Activated CD8-positive, alpha-beta memory T cell treated with anti-CD3 and anti-CD28 coated beads, Interleukin-2, amount 50 U/mL, for 1 hour (primary cell): ENCODE data around the gene EXOC6B.
"Not testable (repeated sequence)": the region's sequence is repeated elsewhere in the genome, so short reads cannot be mapped to it uniquely, and the experiment has no call there.

Experiments used
- DNase-seq: peaks from one replicate; pipeline ENCODE4 v3.0.0-alpha.2; 2020; ENCODE audit errors: extremely low read depth

The EXOC6B gene

DNA sequence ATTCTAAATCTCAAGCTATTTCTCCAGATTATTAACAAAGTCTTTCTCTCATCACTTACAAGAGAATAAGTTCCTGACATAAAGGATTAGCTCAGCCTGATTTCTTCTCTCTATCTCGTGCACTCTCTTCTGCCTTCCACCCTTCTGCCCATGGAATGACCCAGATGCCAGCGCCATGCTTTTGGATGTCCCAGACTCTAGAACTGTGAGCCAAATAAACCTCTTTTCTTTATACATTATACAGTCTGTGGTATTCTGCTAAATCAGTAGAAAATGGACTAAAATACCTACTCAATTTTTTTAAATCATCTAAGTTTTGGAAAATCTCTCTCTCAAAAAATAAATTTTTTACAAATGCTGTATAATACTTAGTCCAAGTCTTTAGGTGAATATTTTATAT lies 218.6 kb downstream of the EXOC6B start:
- no peak for DNase-seq

GRCh38 chr2:72605836-72606442 lies 219.9 kb downstream of the EXOC6B start:
- no peak for DNase-seq

DNA sequence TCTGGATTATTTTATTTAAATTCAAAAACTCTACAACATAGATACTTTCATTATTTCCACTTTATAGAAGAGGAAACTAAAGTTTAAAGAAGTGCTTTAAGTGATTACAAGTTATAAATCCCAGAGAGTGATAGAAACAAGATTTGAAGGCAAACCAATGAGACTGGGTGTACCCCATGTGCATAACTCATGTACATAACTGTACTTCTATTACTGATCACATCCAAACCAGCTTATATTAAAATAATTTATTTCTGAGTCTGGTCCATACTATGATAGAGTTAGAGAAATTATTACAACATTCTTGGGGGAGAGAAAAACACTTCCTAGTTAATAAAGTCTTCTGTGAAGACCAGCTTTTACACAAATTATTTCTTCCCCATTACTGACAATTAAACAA lies 221.4 kb downstream of the EXOC6B start:
- DNase-seq: no peak

GRCh38 chr2:72603481-72603880 lies 222.4 kb downstream of the EXOC6B start:
- DNase-seq: no peak

DNA sequence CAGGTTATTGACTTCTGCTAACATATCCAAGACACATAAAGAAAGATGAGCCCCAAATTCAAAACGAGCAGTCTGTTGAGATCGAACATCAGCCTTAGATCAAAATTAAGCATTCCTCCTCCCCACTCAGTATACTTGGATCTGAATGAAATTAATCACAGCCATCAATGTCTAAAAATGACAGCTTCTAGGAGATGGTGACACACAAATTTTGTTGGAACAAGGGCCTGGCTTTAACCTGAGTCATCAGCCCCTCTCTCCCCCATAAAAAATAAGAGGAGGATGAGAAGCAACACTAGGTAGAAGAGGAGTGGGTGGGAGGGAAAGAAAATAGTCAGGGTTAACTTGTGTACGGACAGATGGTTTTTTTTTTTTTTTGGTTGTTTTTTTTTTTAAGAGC lies 223.1 kb downstream of the EXOC6B start:
- DNase-seq: no peak

DNA sequence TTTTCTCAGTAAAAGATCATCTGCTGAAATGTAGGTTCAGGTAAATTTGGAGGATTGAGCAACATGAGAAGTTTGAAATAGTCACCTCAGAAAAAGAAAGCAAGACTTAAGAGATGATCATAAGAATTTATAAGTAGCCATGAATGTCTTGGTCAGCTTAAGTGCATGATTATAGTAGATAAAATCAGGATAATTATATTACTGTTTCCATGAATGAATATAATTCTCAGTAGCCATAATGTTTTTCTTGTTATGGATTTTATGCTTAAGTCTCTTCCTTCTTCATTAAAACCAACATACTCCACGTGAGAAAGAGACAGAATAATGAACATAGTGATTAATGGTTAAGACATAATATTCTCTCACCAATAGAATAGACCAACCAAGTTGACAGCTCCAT lies 223.7 kb downstream of the EXOC6B start:
- no peak for DNase-seq

DNA sequence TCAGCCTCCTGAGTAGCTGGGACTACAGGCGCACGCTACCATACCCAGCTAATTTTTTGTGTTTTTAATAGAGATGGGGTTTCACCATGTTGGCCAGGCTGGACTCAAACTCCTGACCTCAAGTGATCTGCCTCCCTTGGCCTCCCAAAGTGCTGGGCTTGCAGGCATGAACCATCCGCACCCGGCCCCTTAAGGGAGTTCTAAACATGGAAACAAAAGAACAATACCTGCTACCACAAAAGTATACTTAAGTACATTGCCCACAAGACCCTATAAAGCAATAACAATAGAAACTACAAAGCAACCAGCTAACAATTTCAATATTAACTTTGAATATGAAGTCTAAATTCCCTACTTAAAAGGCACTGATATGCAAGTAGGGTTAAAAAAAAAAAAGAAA lies 242.0 kb downstream of the EXOC6B start:
- not testable (repeated sequence) for DNase-seq

DNA sequence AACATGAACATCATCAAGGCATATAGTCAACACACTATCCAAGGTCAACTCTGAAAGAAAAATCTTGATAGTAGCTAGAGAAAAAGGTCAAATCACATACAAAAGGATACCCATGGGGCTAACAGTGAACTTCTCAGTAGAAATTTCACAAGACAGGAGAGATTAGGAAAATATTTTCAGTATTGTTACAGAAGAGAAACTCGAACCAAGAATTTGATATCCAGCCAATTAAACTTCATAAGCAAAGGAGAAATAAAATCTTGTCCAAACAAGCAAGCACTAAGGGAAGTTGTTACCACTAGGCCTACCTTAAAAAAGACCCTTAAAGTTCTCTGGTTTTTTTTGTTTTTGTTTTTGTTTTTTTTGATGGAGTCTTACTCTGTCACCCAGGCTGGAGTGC lies 242.5 kb downstream of the EXOC6B start:
- no peak for DNase-seq

GRCh38 chr2:72581560-72582181 lies 244.2 kb downstream of the EXOC6B start:
- no peak for DNase-seq

- no peak for DNase-seq
Measured at GRCh38 chr2:72579591-72580180, 246.1 kb downstream of the EXOC6B start.

- DNase-seq: no peak
Measured at GRCh38 chr2:72576861-72577260, 249.0 kb downstream of the EXOC6B start.

- DNase-seq: no peak
Measured at GRCh38 chr2:72576459-72576858, 249.4 kb downstream of the EXOC6B start.

- DNase-seq: no peak
Measured at GRCh38 chr2:72574886-72575285, 250.9 kb downstream of the EXOC6B start.

DNA sequence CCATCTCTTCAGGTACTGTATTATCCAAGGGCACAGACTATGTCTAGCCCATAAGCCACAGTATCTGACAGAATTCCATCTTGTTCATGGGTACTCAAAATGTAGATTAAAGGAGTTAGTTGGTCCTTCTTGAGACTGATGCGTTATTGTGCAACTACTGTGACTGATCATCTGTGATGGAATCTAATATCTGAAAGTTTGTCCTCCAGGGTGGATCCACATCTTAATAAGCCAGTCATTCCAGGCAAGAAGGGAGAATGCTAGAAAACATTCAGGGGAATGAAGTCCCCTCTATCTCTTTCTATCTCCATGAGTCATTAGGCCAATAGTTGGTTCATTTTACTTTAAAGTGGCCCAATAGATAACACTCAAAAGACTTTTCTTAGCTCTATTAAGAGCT lies 252.6 kb downstream of the EXOC6B start:
- DNase-seq: no peak

DNA sequence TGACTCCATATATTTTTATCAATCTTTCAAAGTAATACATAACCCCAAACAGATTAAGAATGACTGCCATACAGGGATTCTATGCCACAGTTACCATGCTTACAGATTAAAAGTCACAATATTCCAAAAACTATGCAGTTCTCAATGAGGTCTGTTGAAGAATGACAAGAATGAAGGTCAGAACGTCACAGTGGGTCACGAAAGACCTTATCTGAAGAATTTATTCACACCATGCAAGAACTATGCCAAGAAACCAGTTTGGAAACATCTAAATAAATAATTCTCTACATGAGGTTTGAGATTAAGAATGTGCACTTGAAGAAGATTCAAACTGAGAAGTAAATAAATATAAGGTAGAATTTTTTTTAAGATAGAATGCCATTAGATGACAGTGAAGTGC lies 253.3 kb downstream of the EXOC6B start:
- DNase-seq: no peak

- DNase-seq: no peak
Measured at GRCh38 chr2:72570413-72570812, 255.4 kb downstream of the EXOC6B start.

DNA sequence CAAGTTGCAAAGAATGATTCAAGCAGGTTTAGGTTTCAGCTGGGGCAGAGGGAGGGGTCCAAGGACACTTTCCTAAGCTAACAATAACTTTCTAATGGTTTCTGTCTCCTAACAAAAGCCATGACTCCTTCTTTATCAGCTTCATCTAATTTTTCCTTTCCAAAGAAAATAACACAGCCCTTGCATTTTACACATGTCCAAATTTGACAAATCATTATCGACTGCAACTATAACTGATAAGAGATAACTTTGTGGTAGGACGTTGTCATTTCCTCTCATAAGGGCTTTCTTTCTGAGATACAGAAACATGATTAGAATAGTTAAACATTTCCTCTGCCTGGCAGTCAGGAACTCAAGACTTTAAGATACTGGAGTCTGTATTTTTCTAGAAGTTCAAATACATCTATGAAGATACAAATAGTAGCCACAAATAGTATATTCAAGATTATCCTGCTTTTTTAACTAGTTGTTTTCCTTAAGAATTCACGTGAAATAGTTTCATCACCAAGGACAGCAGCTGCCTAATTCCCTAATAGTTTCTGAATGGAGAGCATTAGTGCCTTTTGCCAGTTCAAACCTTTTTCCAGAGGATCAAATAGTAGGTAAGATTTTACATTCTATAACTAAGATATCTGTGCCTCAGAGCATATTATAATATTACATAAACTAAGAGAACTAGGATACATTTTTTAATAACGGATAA lies 263.2 kb downstream of the EXOC6B start:
- no peak for DNase-seq

DNA sequence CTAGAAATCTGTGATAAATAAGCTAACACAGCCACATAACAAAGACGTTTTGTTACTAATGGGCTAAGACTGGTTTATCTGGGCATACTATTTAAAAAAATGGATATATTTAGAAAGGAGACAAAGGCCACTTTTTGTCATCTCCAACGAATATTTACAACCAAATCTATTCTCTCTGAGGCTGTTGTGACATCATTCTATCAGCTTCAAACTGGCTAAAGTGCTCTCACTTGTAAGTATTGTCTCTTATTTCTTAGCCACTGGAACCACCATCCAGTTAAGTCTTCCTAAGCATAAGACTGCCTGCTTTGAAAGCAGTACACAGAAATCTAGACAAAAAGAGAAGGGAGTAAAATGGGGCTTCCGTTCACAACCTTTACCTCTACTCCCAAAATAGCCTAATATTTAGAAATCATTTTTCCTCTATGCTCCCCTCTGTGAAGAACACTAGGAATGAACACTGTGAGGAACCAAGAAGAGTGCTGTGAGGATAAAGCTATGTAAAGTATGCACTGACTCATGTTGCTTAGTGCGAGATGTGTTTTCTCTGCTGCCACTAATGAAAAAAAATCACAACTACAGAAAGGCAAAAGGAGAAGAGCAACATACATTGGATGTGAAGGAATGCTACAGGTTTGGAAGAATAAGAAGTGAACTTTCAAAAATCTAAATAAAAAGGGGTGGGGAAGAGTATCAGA lies 264.1 kb downstream of the EXOC6B start:
- DNase-seq: no peak

- DNase-seq: no peak
Measured at GRCh38 chr2:72555943-72556342, 269.9 kb downstream of the EXOC6B start.

DNA sequence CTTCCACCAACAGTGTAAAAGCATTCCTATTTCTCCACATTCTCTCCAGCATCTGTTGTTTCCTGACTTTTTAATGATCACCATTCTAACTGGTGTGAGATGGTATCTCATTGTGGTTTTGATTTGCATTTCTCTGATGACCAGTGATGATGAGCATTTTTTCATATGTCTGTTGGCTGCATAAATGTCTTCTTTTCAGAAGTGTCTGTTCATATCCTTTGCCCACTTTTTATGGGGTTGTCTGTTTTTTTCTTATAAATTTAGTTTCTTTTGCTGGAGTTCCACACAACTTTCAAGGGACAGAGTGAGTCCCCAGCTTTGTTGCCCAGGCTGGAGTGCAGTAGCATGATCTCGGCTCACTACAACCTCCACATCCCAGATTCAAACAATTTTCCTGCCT lies 270.5 kb downstream of the EXOC6B start:
- not testable (repeated sequence) for DNase-seq

DNA sequence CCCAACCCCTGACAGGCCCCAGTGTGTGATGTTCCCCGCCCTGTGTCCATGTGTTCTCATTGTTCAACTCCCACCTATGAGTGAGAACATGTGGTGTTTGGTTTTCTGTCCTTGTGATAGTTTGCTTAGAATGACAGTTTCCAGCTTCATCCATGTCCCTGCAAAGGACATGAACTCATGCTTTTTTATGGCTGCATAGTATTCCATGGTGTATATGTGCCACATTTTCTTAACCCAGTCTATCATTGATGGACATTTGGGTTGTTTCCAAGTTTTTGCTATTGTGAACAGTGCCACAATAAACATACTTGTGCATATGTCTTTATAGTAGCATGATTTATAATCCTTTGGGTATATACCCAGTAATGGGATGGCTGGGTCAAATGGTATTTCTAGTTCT lies 270.9 kb downstream of the EXOC6B start:
- not testable (repeated sequence) for DNase-seq

- no peak for DNase-seq
Measured at GRCh38 chr2:72554381-72554780, 271.5 kb downstream of the EXOC6B start.
